H9 (cell line): ENCODE measurements around the gene ASTN2. TPM values are rescaled to one million over a fixed set of nuclear protein-coding genes. Genes with fewer than 3 reads are reported as not detected.

Experiments
- DNase-seq: peaks from one replicate; pipeline ENCODE4 v3.0.0-alpha.2; 2017
- H2AFZ ChIP-seq: one replicate; pipeline ENCODE4 v1.6.1; 2013; ENCODE audit warnings: mild to moderate bottlenecking, low read length, control low read depth, moderate library complexity
- H2AK5ac ChIP-seq: 2 replicates; pipeline ENCODE4 v1.6.1; 2013; ENCODE audit warnings: low read length, control low read depth, mixed read lengths; ENCODE audit not compliant: insufficient read length
- H2BK120ac ChIP-seq: one replicate; pipeline ENCODE4 v1.6.1; 2013; ENCODE audit warnings: low read depth, mild to moderate bottlenecking, low read length, control low read depth, inconsistent platforms; ENCODE audit not compliant: poor library complexity, severe bottlenecking
- H2BK12ac ChIP-seq: 2 replicates; pipeline ENCODE4 v1.6.1; 2013; ENCODE audit warnings: low read length, control low read depth, mixed read lengths, low read depth; ENCODE audit not compliant: insufficient read length
- H2BK15ac ChIP-seq: 2 replicates; pipeline ENCODE4 v1.6.1; 2013; ENCODE audit warnings: low read depth, low read length, control low read depth
- H2BK20ac ChIP-seq: one replicate; pipeline ENCODE4 v1.6.1; 2013; ENCODE audit warnings: low read depth, mild to moderate bottlenecking, low read length, control low read depth, inconsistent platforms; ENCODE audit not compliant: poor library complexity, severe bottlenecking
- H2BK5ac ChIP-seq: 2 replicates; pipeline ENCODE4 v1.6.1; 2013; ENCODE audit warnings: low read length, control low read depth, mixed read lengths; ENCODE audit not compliant: insufficient read length
- H3K14ac ChIP-seq: 2 replicates; pipeline ENCODE4 v1.6.1; 2013; ENCODE audit warnings: low read length, control low read depth; ENCODE audit not compliant: insufficient read depth
- H3K18ac ChIP-seq: 2 replicates; pipeline ENCODE4 v1.6.1; 2013; ENCODE audit warnings: low read depth, mild to moderate bottlenecking, mixed read lengths, low read length, control low read depth; ENCODE audit not compliant: insufficient read length
- H3K23ac ChIP-seq: 2 replicates; pipeline ENCODE4 v1.6.1; 2013; ENCODE audit warnings: low read length, control low read depth, mixed read lengths, low read depth; ENCODE audit not compliant: insufficient read length
- H3K23me2 ChIP-seq: 2 replicates; pipeline ENCODE4 v1.6.1; 2013; ENCODE audit warnings: low read depth, mild to moderate bottlenecking, mixed read lengths, low read length, control low read depth; ENCODE audit not compliant: insufficient read length, poor library complexity, severe bottlenecking
- H3K27ac ChIP-seq: 2 replicates; pipeline ENCODE4 v1.5.1; 2013; ENCODE audit warnings: low read length, control low read depth, mixed read lengths, low read depth; ENCODE audit not compliant: insufficient read length
- H3K27me3 ChIP-seq: 2 replicates; pipeline ENCODE4 v1.6.1; 2013; ENCODE audit warnings: low read length, control low read depth, inconsistent platforms; ENCODE audit not compliant: insufficient read depth
- H3K4ac ChIP-seq: 2 replicates; pipeline ENCODE4 v1.6.1; 2013; ENCODE audit warnings: low read depth, mild to moderate bottlenecking, control low read depth, inconsistent platforms, low read length, moderate library complexity
- H3K4me1 ChIP-seq: 2 replicates; pipeline ENCODE4 v1.6.1; 2013; ENCODE audit warnings: low read length, control low read depth, inconsistent platforms; ENCODE audit not compliant: insufficient read depth
- H3K4me2 ChIP-seq: 2 replicates; pipeline ENCODE4 v1.6.1; 2013; ENCODE audit warnings: low read length, control low read depth, mixed read lengths; ENCODE audit not compliant: insufficient read length, insufficient read depth
- H3K56ac ChIP-seq: 2 replicates; pipeline ENCODE4 v1.6.1; 2013; ENCODE audit warnings: low read depth, mild to moderate bottlenecking, mixed read lengths, low read length, control low read depth; ENCODE audit not compliant: insufficient read length
- H3K79me1 ChIP-seq: 2 replicates; pipeline ENCODE4 v1.6.1; 2013; ENCODE audit warnings: low read depth, mild to moderate bottlenecking, moderate library complexity, low read length, control low read depth, inconsistent platforms; ENCODE audit not compliant: insufficient read depth, poor library complexity, severe bottlenecking
- H3K79me2 ChIP-seq: 2 replicates; pipeline ENCODE4 v1.6.1; 2013; ENCODE audit warnings: low read length, control low read depth, inconsistent platforms; ENCODE audit not compliant: insufficient read depth
- H3K9ac ChIP-seq: 2 replicates; pipeline ENCODE4 v1.6.1; 2013; ENCODE audit warnings: low read length, control low read depth, mixed read lengths; ENCODE audit not compliant: insufficient read length; ENCODE audit errors: extremely low read depth
- H3K9me3 ChIP-seq: one replicate; pipeline ENCODE4 v1.6.1; 2013; ENCODE audit warnings: low read depth, low read length, inconsistent platforms; ENCODE audit not compliant: control insufficient read depth
- H3T11ph ChIP-seq: one replicate; pipeline ENCODE4 v1.6.1; 2013; ENCODE audit warnings: mild to moderate bottlenecking, low read length, control low read depth, inconsistent platforms
- H4K20me1 ChIP-seq: one replicate; pipeline ENCODE4 v1.6.1; 2013; ENCODE audit not compliant: control insufficient read depth, insufficient read length, insufficient read depth
- H4K5ac ChIP-seq: 2 replicates; pipeline ENCODE4 v1.6.1; 2013; ENCODE audit warnings: low read depth, mild to moderate bottlenecking, mixed read lengths, low read length, control low read depth; ENCODE audit not compliant: insufficient read length
- H4K8ac ChIP-seq: replicated peaks from 2 replicates; pipeline ENCODE4 v1.6.1; 2013; ENCODE audit warnings: low read length, control low read depth, mixed read lengths, low read depth; ENCODE audit not compliant: insufficient read length
- H4K91ac ChIP-seq: 2 replicates; pipeline ENCODE4 v1.6.1; 2013; ENCODE audit warnings: low read depth, mild to moderate bottlenecking, moderate library complexity, mixed read lengths, low read length, control low read depth; ENCODE audit not compliant: insufficient read length
- H3K27ac Mint-ChIP-seq, 3 experiments: 2 replicates in 2 of 3; 3 replicates in 1 of 3; pipeline ENCODE4 v1.8.0; 2020 to 2021; ENCODE audit warnings: mixed read lengths in 3 of 3, mild to moderate bottlenecking in 1 of 3, moderate library complexity in 1 of 3
- H3K27me3 Mint-ChIP-seq: 2 replicates; pipeline ENCODE4 v1.8.0; 2021; ENCODE audit warnings: low read depth, mild to moderate bottlenecking, moderate library complexity, mixed read lengths
- H3K36me3 Mint-ChIP-seq, 3 experiments: 2 replicates in 2 of 3; 3 replicates in 1 of 3; pipeline ENCODE4 v1.8.0; 2020 to 2021; ENCODE audit warnings: low read depth in 3 of 3, mixed read lengths in 3 of 3; ENCODE audit not compliant: insufficient read depth in 1 of 3
- H3K4me1 Mint-ChIP-seq, 2 experiments: 2 replicates each; pipeline ENCODE4 v1.8.0; 2020; ENCODE audit warnings: mixed read lengths in 2 of 2
- H3K4me3 Mint-ChIP-seq, 2 experiments: 2 replicates in 1 of 2; 3 replicates in 1 of 2; pipeline ENCODE4 v1.8.0; 2020 to 2021; ENCODE audit warnings: mild to moderate bottlenecking in 2 of 2, mixed read lengths in 2 of 2, moderate library complexity in 1 of 2
- H3K9me3 Mint-ChIP-seq, 2 experiments: 2 replicates in 1 of 2; 3 replicates in 1 of 2; pipeline ENCODE4 v1.8.0; 2020; ENCODE audit warnings: mild to moderate bottlenecking in 2 of 2, mixed read lengths in 2 of 2, moderate library complexity in 1 of 2
- WGBS: extraction: QIAGEN DNeasy Blood & Tissue Kit; methylation state at CpG from one replicate; pipeline ENCODE4 v1.1.7; 2013; ENCODE audit warnings: missing lambda C conversion rate, low lambda C conversion rate, mixed read lengths; ENCODE audit not compliant: insufficient read length; ENCODE audit errors: extremely low coverage; 5-methylcytosine and 5-hydroxymethylcytosine counted together
- total RNA-seq: library from RNA; stranded (reverse); gene quantifications from 2 replicates; pipeline ENCODE4 v1.2.1, GENCODE V29; 2021
- TF ChIP-seq, protein P1 (sequence below): fragments of 200-600 bp; sonication (generic); conservative IDR thresholded peaks from 3 replicates; pipeline ENCODE4 v1.8.0; 2021; ENCODE audit warnings: antibody characterized with exemption, mild to moderate bottlenecking

Gene ASTN2
- total RNA-seq, 1 experiment from 2014 or later: 9.7 TPM

DNA sequence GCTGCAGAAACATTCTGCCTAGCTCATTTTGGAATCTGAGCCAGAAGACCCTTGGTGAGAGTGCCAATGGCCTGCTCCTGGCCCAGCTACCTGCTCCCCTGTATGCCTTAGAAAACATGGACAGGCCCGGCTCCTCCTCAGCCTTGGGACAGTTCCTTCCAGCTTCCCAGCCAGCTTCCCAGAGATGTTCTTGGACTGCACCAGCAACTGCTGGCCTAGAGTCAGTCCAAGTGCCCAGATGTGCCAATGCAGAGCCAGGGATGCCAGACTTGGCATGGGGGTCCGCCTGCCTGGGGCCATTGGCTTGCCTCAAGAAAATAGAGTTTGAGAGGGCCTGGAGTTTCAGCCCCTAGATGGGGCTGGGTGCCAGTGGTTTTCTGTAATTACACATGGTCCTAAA lies 870.0 kb downstream of the ASTN2 start:
- H3K9me3 ChIP-seq: no peaks in the 10 kb centered on the region
- no peaks in the 10 kb centered on the region for H3K9me3 Mint-ChIP-seq
- H3K27ac Mint-ChIP-seq: no peak overlapping the region
- no peak overlapping the region for H3K14ac ChIP-seq
- peaks cover 2% of the 10 kb centered on the region; the same call in 1 of the 2 replicates for H3K4me1 ChIP-seq
- TF ChIP-seq, protein P1, sequence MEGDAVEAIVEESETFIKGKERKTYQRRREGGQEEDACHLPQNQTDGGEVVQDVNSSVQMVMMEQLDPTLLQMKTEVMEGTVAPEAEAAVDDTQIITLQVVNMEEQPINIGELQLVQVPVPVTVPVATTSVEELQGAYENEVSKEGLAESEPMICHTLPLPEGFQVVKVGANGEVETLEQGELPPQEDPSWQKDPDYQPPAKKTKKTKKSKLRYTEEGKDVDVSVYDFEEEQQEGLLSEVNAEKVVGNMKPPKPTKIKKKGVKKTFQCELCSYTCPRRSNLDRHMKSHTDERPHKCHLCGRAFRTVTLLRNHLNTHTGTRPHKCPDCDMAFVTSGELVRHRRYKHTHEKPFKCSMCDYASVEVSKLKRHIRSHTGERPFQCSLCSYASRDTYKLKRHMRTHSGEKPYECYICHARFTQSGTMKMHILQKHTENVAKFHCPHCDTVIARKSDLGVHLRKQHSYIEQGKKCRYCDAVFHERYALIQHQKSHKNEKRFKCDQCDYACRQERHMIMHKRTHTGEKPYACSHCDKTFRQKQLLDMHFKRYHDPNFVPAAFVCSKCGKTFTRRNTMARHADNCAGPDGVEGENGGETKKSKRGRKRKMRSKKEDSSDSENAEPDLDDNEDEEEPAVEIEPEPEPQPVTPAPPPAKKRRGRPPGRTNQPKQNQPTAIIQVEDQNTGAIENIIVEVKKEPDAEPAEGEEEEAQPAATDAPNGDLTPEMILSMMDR: no peak
- H3K4me3 Mint-ChIP-seq: no peak overlapping the region
- H3K79me1 ChIP-seq: no peaks in the 10 kb centered on the region
- no peak overlapping the region for H4K91ac ChIP-seq
- no peaks in the 10 kb centered on the region for H3K79me2 ChIP-seq
- H3K36me3 Mint-ChIP-seq: no peaks in the 10 kb centered on the region
- H3K18ac ChIP-seq: no peak overlapping the region
- H3K27ac ChIP-seq: no peak overlapping the region
- no peak overlapping the region for H2BK20ac ChIP-seq
- no peaks in the 10 kb centered on the region for H3K23me2 ChIP-seq
- no peaks in the 10 kb centered on the region for H3K27me3 Mint-ChIP-seq
- WGBS: no CpG with 5 or more reads among the region's 2 CpGs
- H3K4me2 ChIP-seq: no peak overlapping the region
- no peaks in the 10 kb centered on the region for H3K27me3 ChIP-seq
- no peak overlapping the region for H3K4ac ChIP-seq
- H2BK15ac ChIP-seq: no peak overlapping the region
- H2AFZ ChIP-seq: no peak overlapping the region
- H2AK5ac ChIP-seq: no peak overlapping the region
- no peak overlapping the region for H3K23ac ChIP-seq
- no peak overlapping the region for H2BK120ac ChIP-seq
- H3K4me1 Mint-ChIP-seq: peaks cover 7 to 11% of the 10 kb centered on the region in 2 experiments
- H2BK12ac ChIP-seq: no peak overlapping the region
- no peak overlapping the region for H4K8ac ChIP-seq
- no peaks in the 10 kb centered on the region for H4K20me1 ChIP-seq
- H4K5ac ChIP-seq: no peak overlapping the region
- DNase-seq: no peak
- H2BK5ac ChIP-seq: no peak overlapping the region
- H3K56ac ChIP-seq: no peak overlapping the region
- no peak overlapping the region for H3K9ac ChIP-seq
- no peak overlapping the region for H3T11ph ChIP-seq
